Mesothelial cell of epicardium (in vitro differentiated cells): ENCODE results near the gene SFSWAP. TPM values are rescaled to one million over a fixed set of nuclear protein-coding genes. Genes with fewer than 3 reads are reported as not detected.

Experiments
- DNase-seq, 2 experiments: peaks; one replicate each; pipeline ENCODE4 v3.0.0; 2021; ENCODE audit warnings: low spot score in 2 of 2; ENCODE audit not compliant: unreplicated experiment in 2 of 2
- H3K27ac Mint-ChIP-seq: 2 replicates; pipeline ENCODE4 v1.8.0; 2021; ENCODE audit warnings: mixed read lengths
- H3K27me3 Mint-ChIP-seq: 2 replicates; pipeline ENCODE4 v1.8.0; 2021; ENCODE audit warnings: low read depth, mixed read lengths
- H3K36me3 Mint-ChIP-seq: 2 replicates; pipeline ENCODE4 v1.8.0; 2021; ENCODE audit warnings: mixed read lengths
- H3K4me1 Mint-ChIP-seq: 2 replicates; pipeline ENCODE4 v1.8.0; 2021; ENCODE audit warnings: mixed read lengths
- H3K4me3 Mint-ChIP-seq: 2 replicates; pipeline ENCODE4 v1.8.0; 2021; ENCODE audit warnings: mild to moderate bottlenecking, moderate library complexity, mixed read lengths
- H3K9me3 Mint-ChIP-seq: 2 replicates; pipeline ENCODE4 v1.8.0; 2021; ENCODE audit warnings: mixed read lengths
- total RNA-seq: library from RNA; stranded (reverse); gene quantifications from 3 replicates; pipeline ENCODE4 v1.2.1, GENCODE V29; 2021
- TF ChIP-seq, protein P1 (sequence below): fragments of 200-600 bp; sonication (generic); IDR thresholded peaks from one replicate; pipeline ENCODE4 v1.5.0; 2021; ENCODE audit warnings: antibody characterized with exemption; ENCODE audit not compliant: unreplicated experiment

Gene SFSWAP
- total RNA-seq, 1 donor from 2014 or later: 73.0 TPM

GRCh38 chr12:131759176-131759575 is 48.3 kb downstream of the SFSWAP start:
- H3K36me3 Mint-ChIP-seq: peaks cover 65% of the 10 kb centered on the region
- H3K4me1 Mint-ChIP-seq: no peaks in the 10 kb centered on the region
- no peak for DNase-seq
- no peak overlapping the region for H3K4me3 Mint-ChIP-seq
- peaks cover 3% of the 10 kb centered on the region for H3K9me3 Mint-ChIP-seq
- no peak overlapping the region for H3K27ac Mint-ChIP-seq
- TF ChIP-seq, protein P1, sequence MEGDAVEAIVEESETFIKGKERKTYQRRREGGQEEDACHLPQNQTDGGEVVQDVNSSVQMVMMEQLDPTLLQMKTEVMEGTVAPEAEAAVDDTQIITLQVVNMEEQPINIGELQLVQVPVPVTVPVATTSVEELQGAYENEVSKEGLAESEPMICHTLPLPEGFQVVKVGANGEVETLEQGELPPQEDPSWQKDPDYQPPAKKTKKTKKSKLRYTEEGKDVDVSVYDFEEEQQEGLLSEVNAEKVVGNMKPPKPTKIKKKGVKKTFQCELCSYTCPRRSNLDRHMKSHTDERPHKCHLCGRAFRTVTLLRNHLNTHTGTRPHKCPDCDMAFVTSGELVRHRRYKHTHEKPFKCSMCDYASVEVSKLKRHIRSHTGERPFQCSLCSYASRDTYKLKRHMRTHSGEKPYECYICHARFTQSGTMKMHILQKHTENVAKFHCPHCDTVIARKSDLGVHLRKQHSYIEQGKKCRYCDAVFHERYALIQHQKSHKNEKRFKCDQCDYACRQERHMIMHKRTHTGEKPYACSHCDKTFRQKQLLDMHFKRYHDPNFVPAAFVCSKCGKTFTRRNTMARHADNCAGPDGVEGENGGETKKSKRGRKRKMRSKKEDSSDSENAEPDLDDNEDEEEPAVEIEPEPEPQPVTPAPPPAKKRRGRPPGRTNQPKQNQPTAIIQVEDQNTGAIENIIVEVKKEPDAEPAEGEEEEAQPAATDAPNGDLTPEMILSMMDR: no peak
- H3K27me3 Mint-ChIP-seq: no peaks in the 10 kb centered on the region

- Mint-ChIP-seq H3K27me3 (no peaks in the 10 kb centered on the region), H3K36me3 (peaks cover 67% of the 10 kb centered on the region), H3K4me3 (no peak overlapping the region), H3K4me1 (no peaks in the 10 kb centered on the region), H3K27ac (no peak overlapping the region), H3K9me3 (peaks cover 6% of the 10 kb centered on the region)
- no peak for DNase-seq
- TF ChIP-seq, protein P1: no peak
These were observed 50.7 kb downstream of the SFSWAP start for GRCh38 chr12:131761638-131762037.

GRCh38 chr12:131764738-131765137 is 53.8 kb downstream of the SFSWAP start:
- H3K9me3 Mint-ChIP-seq: peaks cover 6% of the 10 kb centered on the region
- TF ChIP-seq, protein P1: no peak
- peaks cover 60% of the 10 kb centered on the region for H3K36me3 Mint-ChIP-seq
- H3K27me3 Mint-ChIP-seq: no peaks in the 10 kb centered on the region
- H3K27ac Mint-ChIP-seq: no peak overlapping the region
- no peak overlapping the region for H3K4me3 Mint-ChIP-seq
- DNase-seq: no peak
- H3K4me1 Mint-ChIP-seq: no peaks in the 10 kb centered on the region

DNA sequence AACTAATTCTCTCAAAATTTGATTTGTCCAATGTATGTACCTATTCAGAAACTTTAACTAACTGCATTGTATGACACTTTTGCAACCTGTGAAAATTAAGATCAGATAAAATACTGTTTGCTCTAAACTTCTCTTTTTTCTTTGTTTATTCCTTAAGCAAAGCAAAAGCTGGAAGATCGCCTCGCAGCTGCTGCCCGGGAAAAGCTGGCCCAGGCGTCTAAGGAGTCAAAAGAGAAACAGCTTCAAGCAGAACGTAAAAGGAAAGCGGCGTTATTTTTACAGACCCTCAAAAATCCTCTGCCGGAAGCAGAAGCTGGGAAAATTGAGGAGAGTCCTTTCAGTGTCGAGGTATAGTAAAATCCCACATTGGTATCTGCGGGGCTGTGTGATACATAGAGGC is 55.1 kb downstream of the SFSWAP start:
- no peak for DNase-seq
- Mint-ChIP-seq H3K27ac (no peak overlapping the region), H3K4me1 (no peaks in the 10 kb centered on the region), H3K9me3 (peaks cover 3% of the 10 kb centered on the region), H3K36me3 (peaks cover 58% of the 10 kb centered on the region), H3K27me3 (no peaks in the 10 kb centered on the region), H3K4me3 (no peak overlapping the region)
- TF ChIP-seq, protein P1: no peak

DNA sequence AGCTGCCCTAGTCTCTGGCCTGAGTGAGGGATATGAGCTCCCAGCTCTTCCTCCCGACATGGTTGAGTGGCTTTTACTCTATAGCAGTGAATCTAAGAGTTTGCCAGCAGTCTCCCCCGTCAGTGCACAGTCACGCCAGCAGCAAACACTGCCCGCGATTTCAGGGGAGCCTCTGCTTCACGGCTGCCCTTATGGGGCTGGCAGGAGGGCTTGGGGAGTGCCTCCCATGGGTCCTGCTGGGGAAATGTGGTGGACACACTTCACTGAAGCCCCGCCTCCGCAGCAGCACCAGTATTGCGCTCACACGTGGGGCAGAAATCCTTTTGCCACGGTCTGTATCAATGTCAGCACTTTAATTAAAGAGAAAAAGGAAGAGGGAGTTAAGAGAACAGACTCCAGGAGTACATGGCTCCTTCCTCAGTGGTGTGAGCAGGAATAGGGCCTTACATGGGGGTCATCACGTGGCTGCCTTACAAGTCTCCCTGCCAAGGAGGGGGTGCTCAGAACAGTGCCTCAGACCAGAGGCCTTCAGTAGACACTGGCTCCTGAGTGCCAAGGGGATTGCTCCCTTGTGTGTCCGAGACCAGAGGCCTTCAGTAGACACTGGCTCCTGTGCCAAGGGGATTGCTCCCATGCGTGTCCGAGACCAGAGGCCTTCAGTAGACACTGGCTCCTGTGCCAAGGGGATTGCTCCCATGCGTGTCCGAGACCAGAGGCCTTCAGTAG is 55.7 kb downstream of the SFSWAP start:
- TF ChIP-seq, protein P1: no peak
- no peak overlapping the region for H3K27ac Mint-ChIP-seq
- no peak for DNase-seq
- H3K27me3 Mint-ChIP-seq: no peaks in the 10 kb centered on the region
- peaks cover 3% of the 10 kb centered on the region for H3K9me3 Mint-ChIP-seq
- peaks cover 57% of the 10 kb centered on the region for H3K36me3 Mint-ChIP-seq
- H3K4me3 Mint-ChIP-seq: no peak overlapping the region
- no peaks in the 10 kb centered on the region for H3K4me1 Mint-ChIP-seq
